HCT116 (cell line): ENCODE data around the gene TBL1X. TPM values are rescaled to one million over a fixed set of nuclear protein-coding genes. Genes with fewer than 3 reads are reported as not detected.

ENCODE experiments used
- ATAC-seq: fragments of 200-7000 bp; cut with Tn5 transposase; 2 replicates; pipeline ENCODE4 v1.9.1; 2020; ENCODE audit warnings: mild to moderate bottlenecking, moderate library complexity
- BruUV-seq: library from RNA; stranded (reverse); fragments of 400-500 nt; replicated peaks from 2 replicates; lab custom pipeline; 2021; lab: Mats Ljungman, UMichigan
- CTCF ChIA-PET: fragments of 300-600 bp; sonication (Branson Sonifier 250); formaldehyde crosslinking; loops from one replicate; lab custom pipeline; 2021; ENCODE audit warnings: antibody characterized with exemption; lab: Charles Lee
- POLR2A ChIA-PET: fragments of 300-600, 350-600 bp; sonication (Branson Sonifier 250); formaldehyde crosslinking; loops from one replicate; lab custom pipeline; 2021; ENCODE audit warnings: antibody characterized with exemption; lab: Charles Lee
- RAD21 ChIA-PET, 2 experiments: fragments of 300-600 bp; sonication (Branson Sonifier 250); formaldehyde crosslinking; loops; one replicate each; lab custom pipeline; 2023; ENCODE audit warnings: low total read pairs in 2 of 2; ENCODE audit not compliant: uncharacterized antibody in 2 of 2, unreplicated experiment in 2 of 2, low non-redundant PET in 1 of 2; lab: Charles Lee
- DNase-seq: peaks from one replicate; pipeline ENCODE4 v3.0.0-alpha.2; 2010; ENCODE audit warnings: low read depth, low spot score
- H2AFZ ChIP-seq: fragments of 200-600 bp; shearing (Covaris generic), sonication (generic); 2 replicates; pipeline ENCODE4 v1.6.1; 2017; ENCODE audit warnings: low read depth, mixed run types, mixed read lengths, antibody characterized with exemption, low read length; ENCODE audit not compliant: poor library complexity, severe bottlenecking
- H3K27ac ChIP-seq: 2 replicates; pipeline ENCODE4 v1.5.1; 2012; ENCODE audit warnings: low read depth, low read length
- H3K27me3 ChIP-seq: fragments of 200-600 bp; sonication (generic); 2 replicates; pipeline ENCODE4 v1.6.1; 2016; ENCODE audit warnings: mixed run types, low read length, mixed read lengths; ENCODE audit not compliant: insufficient read depth
- H3K36me3 ChIP-seq, 2 experiments: fragments of 200-500 bp in 1 of 2; fragments of 200-600 bp in 1 of 2; sonication (Bioruptor generic) in 1 of 2; sonication (generic) in 1 of 2; 2 replicates each; pipeline versions ENCODE4 v1.5.1 to v1.6.1; 2014 to 2016; ENCODE audit warnings: low read length in 2 of 2, inconsistent platforms in 1 of 2, mixed read lengths in 1 of 2, mixed run types in 1 of 2; ENCODE audit not compliant: insufficient read depth in 2 of 2, control insufficient read depth in 1 of 2
- H3K4me1 ChIP-seq, 2 experiments: fragments of 200-600 bp in 1 of 2; sonication (generic) in 1 of 2; 2 replicates each; pipeline versions ENCODE4 v1.5.1 to v1.6.1; 2012 to 2017; ENCODE audit warnings: low read length in 2 of 2, inconsistent platforms in 1 of 2, mild to moderate bottlenecking in 1 of 2, mixed read lengths in 1 of 2, mixed run types in 1 of 2, moderate library complexity in 1 of 2; ENCODE audit not compliant: insufficient read depth in 2 of 2, control insufficient read depth in 1 of 2
- H3K4me2 ChIP-seq: fragments of 200-600 bp; sonication (generic); 2 replicates; pipeline ENCODE4 v1.6.1; 2017; ENCODE audit warnings: mixed run types, low read length, mixed read lengths
- H3K4me3 ChIP-seq, 2 experiments: fragments of 200-600 bp in 1 of 2; sonication (generic) in 1 of 2; replicated peaks in 1 of 2; 2 replicates each; pipeline ENCODE4 v1.5.1; 2011 to 2016; ENCODE audit warnings: low read length in 2 of 2, control low read depth in 1 of 2, low read depth in 1 of 2, mild to moderate bottlenecking in 1 of 2, mixed read lengths in 1 of 2, mixed run types in 1 of 2
- H3K79me2 ChIP-seq: fragments of 200-600 bp; sonication (generic); 2 replicates; pipeline ENCODE4 v1.6.1; 2017; ENCODE audit warnings: mild to moderate bottlenecking, mixed run types, low read length, moderate library complexity, mixed read lengths; ENCODE audit not compliant: insufficient read depth
- H3K9ac ChIP-seq: fragments of 200-600 bp; sonication (generic); 2 replicates; pipeline ENCODE4 v1.6.1; 2016; ENCODE audit warnings: low read length, mixed read lengths
- H3K9me2 ChIP-seq: fragments of 200-600 bp; sonication (generic), shearing (Covaris generic); 2 replicates; pipeline ENCODE4 v1.6.1; 2017; ENCODE audit warnings: mixed run types, mild to moderate bottlenecking, moderate library complexity; ENCODE audit not compliant: insufficient read depth
- H3K9me3 ChIP-seq, 2 experiments: fragments of 200-500 bp in 1 of 2; fragments of 200-600 bp in 1 of 2; sonication (Bioruptor generic) in 1 of 2; sonication (generic) in 1 of 2; 2 replicates each; pipeline ENCODE4 v1.6.1; 2014 to 2017; ENCODE audit warnings: low read length in 2 of 2, mixed read lengths in 2 of 2, inconsistent platforms in 1 of 2, low read depth in 1 of 2, mild to moderate bottlenecking in 1 of 2, mixed run types in 1 of 2, moderate library complexity in 1 of 2; ENCODE audit not compliant: control insufficient read depth in 1 of 2, insufficient read depth in 1 of 2
- H4K20me1 ChIP-seq: fragments of 200-600 bp; sonication (generic), shearing (Covaris generic); 2 replicates; pipeline ENCODE4 v1.6.1; 2017; ENCODE audit warnings: mixed run types, mild to moderate bottlenecking, moderate library complexity; ENCODE audit not compliant: insufficient read depth
- ATF3 ChIP-seq: IDR thresholded peaks from 2 replicates; pipeline ENCODE4 v1.6.1; 2012
- CEBPB ChIP-seq: IDR thresholded peaks from 2 replicates; pipeline ENCODE4 v1.6.1; 2012; ENCODE audit warnings: low read depth
- CTCF ChIP-seq, 3 experiments: fragments of 200-600 bp in 1 of 3; sonication (generic) in 1 of 3; IDR thresholded peaks in 2 of 3; conservative IDR thresholded peaks in 1 of 3; 2 replicates each; pipeline ENCODE4 v1.5.1; 2012 to 2017; ENCODE audit warnings: low read depth in 2 of 3, low read length in 2 of 3, antibody characterized with exemption in 1 of 3, borderline replicate concordance in 1 of 3, control low read depth in 1 of 3, mild to moderate bottlenecking in 1 of 3, mixed read lengths in 1 of 3, mixed run types in 1 of 3, moderate library complexity in 1 of 3; ENCODE audit not compliant: insufficient read depth in 1 of 3
- ELF1 ChIP-seq: IDR thresholded peaks from 2 replicates; pipeline ENCODE4 v1.6.1; 2012; ENCODE audit warnings: low read depth, borderline replicate concordance
- EZH2 ChIP-seq: fragments of 200-600 bp; sonication (generic); IDR thresholded peaks from 2 replicates; pipeline ENCODE4 v1.6.1; 2017; ENCODE audit warnings: antibody characterized with exemption, mixed run types
- EZH2phosphoT487 ChIP-seq: fragments of 200-600 bp; IDR thresholded peaks from 2 replicates; pipeline ENCODE4 v1.6.1; 2018; ENCODE audit warnings: antibody characterized with exemption, borderline replicate concordance
- POLR2AphosphoS5 ChIP-seq: IDR thresholded peaks from 2 replicates; pipeline ENCODE4 v1.6.1; 2011; ENCODE audit warnings: mild to moderate bottlenecking, low read depth, low read length, moderate library complexity
- RAD21 ChIP-seq: IDR thresholded peaks from 2 replicates; pipeline ENCODE4 v1.6.1; 2012; ENCODE audit warnings: low read depth, mild to moderate bottlenecking
- REST ChIP-seq: IDR thresholded peaks from 2 replicates; pipeline ENCODE4 v1.6.1; 2012; ENCODE audit warnings: low read depth
- SIN3A ChIP-seq: IDR thresholded peaks from 2 replicates; pipeline ENCODE4 v1.6.1; 2012; ENCODE audit warnings: low read depth
- SRF ChIP-seq: IDR thresholded peaks from 2 replicates; pipeline ENCODE4 v1.6.1; 2012; ENCODE audit warnings: low read depth
- YY1 ChIP-seq: IDR thresholded peaks from 2 replicates; pipeline ENCODE4 v1.6.1; 2011; ENCODE audit warnings: low read length, low read depth, moderate library complexity, mild to moderate bottlenecking; ENCODE audit not compliant: insufficient replicate concordance; ENCODE audit errors: extremely low read depth
- intact Hi-C: fragments of 100-400 bp; cut with micrococcal nuclease; formaldehyde crosslinking; loops from 2 replicates; pipeline ENCODE4 v1.10.0; 2022
- total RNA-seq: library from RNA; stranded (reverse); gene quantifications from one replicate; pipeline ENCODE4 v1.2.1, GENCODE V29; 2021; ENCODE audit not compliant: unreplicated experiment

The TBL1X gene
- total RNA-seq, 1 experiment from 2014 or later, result 37.8 TPM

GRCh38 chrX:9670136-9670814 is 205.4 kb downstream of the TBL1X start:
- no peaks in the 10 kb centered on the region for H3K27me3 ChIP-seq
- no peaks in the 10 kb centered on the region for H3K36me3 ChIP-seq
- ATAC-seq (no peak), DNase-seq (no peak)
- H3K27ac ChIP-seq, result no peak overlapping the region
- H3K9me3 ChIP-seq, result no peaks in the 10 kb centered on the region
- no peak overlapping the region for H3K4me3 ChIP-seq
- H2AFZ ChIP-seq, result no peak overlapping the region
- no peak overlapping the region for H3K9ac ChIP-seq
- POLR2A ChIA-PET, result no interaction called here
- H3K4me2 ChIP-seq, result no peak overlapping the region
- RAD21 ChIA-PET, result no interaction called here
- BruUV-seq, result no TSS peak
- no peaks in the 10 kb centered on the region for H3K9me2 ChIP-seq
- TF ChIP-seq YY1 (no peak), REST (no peak), ELF1 (no peak), CTCF (IDR thresholded peaks at IDR 0.05 in 2 of 3, conservative IDR thresholded peaks at IDR 0.05 in 1 of 3; ENCODE audit: borderline replicate concordance in 1 of 3, insufficient read depth in 1 of 3, low read depth in 2 of 3, low read length in 2 of 3) (no peak), RAD21 (no peak), EZH2phosphoT487 (no peak), CEBPB (no peak), EZH2 (no peak), SIN3A (no peak), SRF (no peak), POLR2AphosphoS5 (no peak), ATF3 (no peak)
- no peaks in the 10 kb centered on the region for H4K20me1 ChIP-seq
- no peaks in the 10 kb centered on the region for H3K79me2 ChIP-seq
- CTCF ChIA-PET, result no interaction called here
- no peaks in the 10 kb centered on the region for H3K4me1 ChIP-seq
- intact Hi-C loops, result no loop called here
